Stromal cell of bone marrow (primary cell): ENCODE data around the gene DDX6.
"Not testable (repeated sequence)": the region's sequence is repeated elsewhere in the genome, so short reads cannot be mapped to it uniquely, and the experiment has no call there.

Source experiments
- DNase-seq: peaks from one replicate; pipeline ENCODE4 v3.0.0-alpha.2; 2012; ENCODE audit warnings: low read depth

Gene DDX6

GRCh38 chr11:118744046-118744445, 46.9 kb downstream of the DDX6 start:
- no peak for DNase-seq

- no peak for DNase-seq
Observed at GRCh38 chr11:118742304-118742703, 48.7 kb downstream of the DDX6 start.

GRCh38 chr11:118740892-118741291, 50.1 kb downstream of the DDX6 start:
- no peak for DNase-seq

- no peak for DNase-seq
Observed at GRCh38 chr11:118735203-118735602, 55.8 kb downstream of the DDX6 start.

GRCh38 chr11:118734031-118734430, 56.9 kb downstream of the DDX6 start:
- no peak for DNase-seq

- not testable (repeated sequence) for DNase-seq
Observed at GRCh38 chr11:118729753-118730152, 61.2 kb downstream of the DDX6 start.

GRCh38 chr11:118728112-118728511, 62.9 kb downstream of the DDX6 start:
- not testable (repeated sequence) for DNase-seq

GRCh38 chr11:118727721-118728066, 63.3 kb downstream of the DDX6 start:
- DNase-seq, result not testable (repeated sequence)

- DNase-seq, result not testable (repeated sequence)
Observed at GRCh38 chr11:118727001-118727720, 63.8 kb downstream of the DDX6 start.

- not testable (repeated sequence) for DNase-seq
Observed at GRCh38 chr11:118721478-118722015, 69.4 kb downstream of the DDX6 start.

GRCh38 chr11:118720740-118721139, 70.2 kb downstream of the DDX6 start:
- not testable (repeated sequence) for DNase-seq

GRCh38 chr11:118720078-118720477, 70.9 kb downstream of the DDX6 start:
- DNase-seq, result not testable (repeated sequence)

GRCh38 chr11:118718562-118718961, 72.4 kb downstream of the DDX6 start:
- not testable (repeated sequence) for DNase-seq

GRCh38 chr11:118717733-118718132, 73.2 kb downstream of the DDX6 start:
- DNase-seq, result not testable (repeated sequence)

GRCh38 chr11:118717221-118717620, 73.7 kb downstream of the DDX6 start:
- DNase-seq, result not testable (repeated sequence)

- DNase-seq, result no peak
Observed at GRCh38 chr11:118715837-118716260, 75.1 kb downstream of the DDX6 start.

- DNase-seq, result peak; percentile 16
Observed at GRCh38 chr11:118715245-118715831, 75.6 kb downstream of the DDX6 start.

GRCh38 chr11:118714816-118715215, 76.1 kb downstream of the DDX6 start:
- no peak for DNase-seq

- DNase-seq, result not testable (repeated sequence)
Observed at GRCh38 chr11:118714416-118714815, 76.5 kb downstream of the DDX6 start.

GRCh38 chr11:118708296-118708695, 82.7 kb downstream of the DDX6 start:
- no peak for DNase-seq

GRCh38 chr11:118706546-118706825, 84.5 kb downstream of the DDX6 start:
- no peak for DNase-seq

GRCh38 chr11:118705791-118706545, 85.0 kb downstream of the DDX6 start:
- DNase-seq, result no peak
